HT1080 (cell line): Measurements from ENCODE around the gene REPIN1. TPM values are rescaled to one million over a fixed set of nuclear protein-coding genes. Genes with fewer than 3 reads are reported as not detected.
A peak's percentile ranks its signal among the peaks of the same experiment; 100 is the strongest.

Experiments
- DNase-seq: peaks from one replicate; pipeline ENCODE4 v3.0.0-alpha.2; 2015; ENCODE audit warnings: low read depth
- total RNA-seq: library from RNA; depleted of rRNA; stranded (reverse); fragments of >200 nt; shearing (Covaris generic); gene quantifications from 2 replicates; pipeline ENCODE4 v1.2.3, GENCODE V29; 2014

Gene REPIN1
- total RNA-seq, 1 experiment from 2014 or later = 136 TPM

- no peak for DNase-seq
Measured at GRCh38 chr7:150389532-150389816, 20.9 kb downstream of the REPIN1 start.

- DNase-seq = no peak
Measured at GRCh38 chr7:150390205-150390604, 21.6 kb downstream of the REPIN1 start.

- no peak for DNase-seq
Measured at GRCh38 chr7:150393325-150393724, 24.7 kb downstream of the REPIN1 start.

- no peak for DNase-seq
Measured at GRCh38 chr7:150396426-150396825, 27.8 kb downstream of the REPIN1 start.

- no peak for DNase-seq
Measured at GRCh38 chr7:150396851-150397260, 28.2 kb downstream of the REPIN1 start.

GRCh38 chr7:150397346-150398107 is 28.9 kb downstream of the REPIN1 start:
- DNase-seq = no peak

- DNase-seq = no peak
Measured at GRCh38 chr7:150398108-150398964, 29.7 kb downstream of the REPIN1 start.

- no peak for DNase-seq
Measured at GRCh38 chr7:150398965-150399320, 30.3 kb downstream of the REPIN1 start.

- no peak for DNase-seq
Measured at GRCh38 chr7:150399421-150400007, 30.9 kb downstream of the REPIN1 start.

GRCh38 chr7:150400008-150400787 is 31.6 kb downstream of the REPIN1 start:
- peak; percentile 64 for DNase-seq

- DNase-seq = no peak
Measured at GRCh38 chr7:150400788-150401423, 32.3 kb downstream of the REPIN1 start.

GRCh38 chr7:150401424-150401790 is 32.8 kb downstream of the REPIN1 start:
- no peak for DNase-seq

- no peak for DNase-seq
Measured at GRCh38 chr7:150401861-150402631, 33.4 kb downstream of the REPIN1 start.

- no peak for DNase-seq
Measured at GRCh38 chr7:150402671-150403321, 34.2 kb downstream of the REPIN1 start.

GRCh38 chr7:150403376-150404171 is 35.0 kb downstream of the REPIN1 start:
- no peak for DNase-seq

GRCh38 chr7:150404172-150404804 is 35.7 kb downstream of the REPIN1 start:
- no peak for DNase-seq

GRCh38 chr7:150404805-150405583 is 36.4 kb downstream of the REPIN1 start:
- DNase-seq = peak; percentile 82
